Motor neuron (in vitro differentiated cells): ENCODE data around the gene BPIFB3. TPM values are rescaled to one million over a fixed set of nuclear protein-coding genes. Genes with fewer than 3 reads are reported as not detected.
"Not testable (repeated sequence)": the region's sequence is repeated elsewhere in the genome, so short reads cannot be mapped to it uniquely, and the experiment has no call there.

Experiments
- ATAC-seq, 8 experiments: fragments of 200-7000 bp; cut with Tn5 transposase; replicated peaks in 6 of 8; 2 replicates each; pipeline ENCODE4 v1.8.0; 2021; ENCODE audit warnings: mild to moderate bottlenecking in 8 of 8, moderate library complexity in 8 of 8
- H3K27ac ChIP-seq, 2 donors: fragments of 250-450 bp; sonication (Bioruptor Pico); 2 replicates each; pipeline ENCODE4 v1.9.0; 2021; ENCODE audit warnings: antibody characterized with exemption in 2 of 2, mild to moderate bottlenecking in 2 of 2, moderate library complexity in 1 of 2
- H3K4me1 ChIP-seq, 2 donors: fragments of 250-450 bp; sonication (Bioruptor Pico); replicated peaks in 1 of 2; 2 replicates each; pipeline ENCODE4 v1.6.1; 2021; ENCODE audit warnings: antibody characterized with exemption in 2 of 2, mild to moderate bottlenecking in 2 of 2, moderate library complexity in 1 of 2
- H3K4me3 ChIP-seq, 5 donors: fragments of 250-450 bp; sonication (Bioruptor Pico); 2 replicates each; pipeline ENCODE4 v1.9.0; 2021; ENCODE audit warnings: antibody characterized with exemption in 5 of 5, mild to moderate bottlenecking in 5 of 5, moderate library complexity in 4 of 5
- WGBS, 10 experiments: fragments of 450-650 bp; shearing (Covaris generic); methylation state at CpG; one replicate each; pipeline ENCODE4 v1.0.0; 2022; 5-methylcytosine and 5-hydroxymethylcytosine counted together
- in situ Hi-C, 9 experiments: fragments of 400-800 bp; cut with MboI; loops; one replicate each; pipeline ENCODE4 v1.15.0; 2021; ENCODE audit warnings: low sequenced_read_pairs in 9 of 9, low pct_unique_long_range_greater_than_20kb in 2 of 9; ENCODE audit not compliant: unreplicated experiment in 9 of 9
- total RNA-seq, 8 experiments: library from RNA; unstranded; fragments of 300-600 nt; gene quantifications; 2 replicates each; pipeline versions ENCODE4 v1.2.3 to v1.2.4, GENCODE V29; 2022

Gene BPIFB3
- total RNA-seq, 8 experiments from 2014 or later, result not detected

DNA sequence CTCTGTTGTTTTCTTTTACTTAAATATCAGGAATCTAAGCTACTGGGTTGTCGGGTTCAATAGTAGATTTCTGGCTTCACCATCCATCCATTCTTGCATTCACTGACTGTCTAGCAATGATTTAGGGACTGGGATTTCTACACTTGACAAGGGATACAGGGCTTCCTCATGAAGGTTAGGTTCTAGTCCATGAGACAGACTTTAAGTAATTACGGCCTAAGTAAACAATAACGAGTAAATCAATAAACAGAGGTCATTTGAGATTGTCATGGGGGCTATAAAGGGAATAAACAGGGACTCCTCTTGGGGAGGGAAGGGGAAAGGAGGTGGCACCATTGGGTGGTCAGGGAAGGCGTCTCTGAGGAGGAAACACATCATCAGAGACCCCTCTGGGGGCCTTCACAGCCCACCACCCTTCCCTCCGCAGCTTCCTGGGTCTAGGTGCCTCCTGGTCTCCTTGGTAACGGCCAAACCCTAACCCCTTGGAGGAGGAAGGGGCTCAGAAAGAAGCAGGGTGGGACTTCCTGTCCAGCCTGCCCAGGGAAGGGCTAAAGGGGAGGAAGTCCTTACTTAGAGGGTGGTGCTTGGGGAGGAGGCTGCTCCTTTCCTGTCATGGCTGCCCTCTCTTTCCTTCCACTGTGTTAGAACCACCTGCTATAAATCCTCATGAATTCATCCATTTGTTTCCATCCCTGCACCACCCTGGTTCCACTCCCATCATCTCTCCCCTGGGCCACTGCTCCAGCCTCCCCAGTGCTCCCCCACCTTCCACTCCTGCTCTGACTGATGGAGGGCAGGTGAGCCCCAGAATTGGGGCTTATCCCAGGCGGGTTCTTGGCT is 59.1 kb downstream of the BPIFB3 start:
- no peaks in the 10 kb centered on the region for H3K4me1 ChIP-seq
- in situ Hi-C loops, result no loop called here

DNA sequence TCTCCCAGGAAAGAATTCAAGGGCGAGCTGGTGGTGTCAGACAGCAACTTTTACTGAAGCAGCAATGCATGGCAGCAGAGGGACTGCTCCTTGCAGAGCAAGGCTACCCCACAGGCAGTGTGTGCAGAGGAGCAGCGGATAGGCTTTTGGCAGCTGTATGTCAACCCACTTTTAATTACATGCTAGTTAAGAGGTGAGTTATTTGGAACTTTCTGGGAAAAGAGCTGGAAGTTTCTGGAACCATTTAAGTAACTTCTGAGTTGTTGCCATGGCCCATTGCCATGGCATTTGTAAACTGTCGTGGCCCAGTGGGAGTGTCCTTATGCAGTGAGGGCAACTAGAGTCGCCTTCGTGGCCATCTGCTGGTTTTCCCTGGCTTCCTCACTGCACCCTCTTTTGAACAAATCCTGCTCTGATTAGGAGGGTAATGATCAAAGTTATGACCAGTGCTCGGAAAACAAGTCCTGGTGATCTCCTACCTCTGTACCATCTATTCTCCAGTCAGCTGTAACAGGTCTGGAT is 59.7 kb downstream of the BPIFB3 start:
- H3K4me3 ChIP-seq, result no peak overlapping the region
- no peak overlapping the region for H3K27ac ChIP-seq
- no peaks in the 10 kb centered on the region for H3K4me1 ChIP-seq
- in situ Hi-C loops, result no loop called here
- 0 to 100% (median 82%) methylated on average over 1 to 6 of the region's 6 CpGs; no CpG with 5 or more reads in 3 of the 10 experiments for WGBS, 10 experiments
- peak in 2 of 8 experiments; percentile 43 to 48 for ATAC-seq

More for the DNA sequence above, 59.1 kb downstream of the BPIFB3 start:
- Histone ChIP-seq H3K4me3 (no peak overlapping the region), H3K27ac (no peak overlapping the region)
- no peak for ATAC-seq
- 19 to 95% (median 66%) methylated on average over 1 to 4 of the region's 7 CpGs; no CpG with 5 or more reads in 1 of the 10 experiments for WGBS, 10 experiments

DNA sequence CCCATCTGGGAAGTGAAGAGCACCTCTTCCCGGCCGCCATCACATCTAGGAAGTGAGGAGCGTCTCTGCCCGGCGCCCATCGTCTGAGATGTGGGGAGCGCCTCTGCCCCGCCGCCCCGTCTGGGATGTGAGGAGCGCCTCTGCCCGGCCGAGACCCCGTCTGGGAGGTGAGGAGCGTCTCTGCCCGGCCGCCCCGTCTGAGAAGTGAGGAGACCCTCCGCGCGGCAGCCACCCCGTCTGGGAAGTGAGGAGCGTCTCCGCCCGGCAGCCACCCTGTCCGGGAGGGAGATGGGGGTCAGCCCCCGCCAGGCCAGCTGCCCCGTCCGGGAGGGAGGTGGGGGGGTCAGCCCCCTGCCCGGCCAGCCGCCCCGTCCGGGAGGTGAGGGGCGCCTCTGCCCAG is 61.8 kb downstream of the BPIFB3 start:
- H3K4me1 ChIP-seq, in situ Hi-C loops, ATAC-seq, H3K4me3 ChIP-seq, H3K27ac ChIP-seq: not testable (repeated sequence)
- no CpG with 5 or more reads among the region's 34 CpGs for WGBS, 10 experiments

DNA sequence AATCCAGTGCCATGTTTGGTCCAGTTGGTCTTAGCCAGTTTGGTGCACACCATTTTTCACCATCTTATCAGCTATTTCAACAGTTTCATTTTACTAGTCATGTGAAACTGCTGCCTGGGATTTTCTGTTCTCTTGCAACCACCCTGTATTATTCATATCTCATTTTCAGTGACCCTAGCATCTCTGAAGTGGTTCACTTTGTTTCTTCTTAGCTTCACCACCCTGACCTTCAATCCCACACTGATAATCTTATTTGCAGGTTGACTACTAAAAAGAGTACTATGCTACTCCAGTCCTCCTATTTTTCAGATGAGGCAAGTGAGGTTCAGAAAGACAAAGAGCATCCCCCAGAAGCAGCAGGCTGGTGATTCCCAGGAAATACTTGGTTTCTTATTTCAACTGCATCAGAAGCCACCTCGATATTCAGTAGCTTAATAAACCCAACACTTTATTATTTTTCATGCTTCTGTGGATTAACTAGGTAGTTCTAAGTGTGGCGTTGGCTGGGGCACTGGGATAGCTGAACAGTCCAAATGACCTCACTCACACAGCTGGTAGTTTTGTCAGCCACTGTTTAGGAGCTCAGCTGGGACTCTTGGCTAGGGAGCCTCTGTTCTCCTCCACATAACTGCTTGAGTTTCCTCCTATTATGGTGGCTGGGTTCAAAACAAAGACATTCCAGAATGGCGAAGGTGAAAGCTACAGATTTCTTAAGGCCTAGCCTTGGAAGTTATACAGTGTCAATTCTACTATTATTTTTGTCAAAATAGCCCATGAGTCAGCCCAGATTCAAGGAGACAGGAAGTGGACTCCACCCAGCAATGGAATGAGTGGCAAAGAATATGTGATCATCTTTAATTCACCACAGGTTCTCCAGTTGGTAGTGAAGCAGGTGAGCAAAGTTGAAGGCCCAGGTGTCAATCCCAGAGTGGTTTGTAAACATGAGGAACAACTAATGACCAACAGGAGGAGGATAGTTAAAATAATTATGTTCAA is 66.3 kb downstream of the BPIFB3 start:
- in situ Hi-C loops, result no loop called here
- no peak overlapping the region for H3K27ac ChIP-seq
- no peaks in the 10 kb centered on the region for H3K4me1 ChIP-seq
- H3K4me3 ChIP-seq, result no peak overlapping the region
- peak in 2 of 8 experiments; percentile 53 to 63 for ATAC-seq
- WGBS, 10 experiments, result 17 to 100% (median 44%) methylated on average over 1 to 3 of the region's 3 CpGs; no CpG with 5 or more reads in 4 of the 10 experiments

DNA sequence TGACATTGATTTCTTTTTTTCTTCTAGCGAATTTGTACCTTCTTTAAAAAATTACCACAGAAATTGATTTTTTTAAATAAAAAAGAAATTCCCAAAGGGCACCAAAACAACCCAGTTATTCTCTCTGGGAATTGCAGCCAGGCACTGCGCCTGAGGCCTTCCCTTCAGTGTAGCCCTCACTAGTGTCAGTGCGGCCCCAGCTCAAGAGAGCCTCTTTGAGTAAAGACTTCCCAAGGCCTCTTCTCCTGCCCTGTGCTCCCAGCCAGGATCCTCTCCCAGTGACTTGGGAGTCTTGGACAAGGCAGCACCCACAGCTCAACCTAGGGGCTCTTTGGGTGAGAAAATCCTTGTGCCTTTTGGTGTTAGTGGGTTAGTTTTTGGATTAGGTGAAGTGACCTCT is 67.2 kb downstream of the BPIFB3 start:
- in situ Hi-C loops, result no loop called here
- H3K4me3 ChIP-seq, result no peak overlapping the region
- no peaks in the 10 kb centered on the region for H3K4me1 ChIP-seq
- H3K27ac ChIP-seq, result no peak overlapping the region
- WGBS, 10 experiments, result 20 to 93% (median 79%) methylated on average over 1 to 3 of the region's 3 CpGs; no CpG with 5 or more reads in 2 of the 10 experiments
- ATAC-seq, result no peak

DNA sequence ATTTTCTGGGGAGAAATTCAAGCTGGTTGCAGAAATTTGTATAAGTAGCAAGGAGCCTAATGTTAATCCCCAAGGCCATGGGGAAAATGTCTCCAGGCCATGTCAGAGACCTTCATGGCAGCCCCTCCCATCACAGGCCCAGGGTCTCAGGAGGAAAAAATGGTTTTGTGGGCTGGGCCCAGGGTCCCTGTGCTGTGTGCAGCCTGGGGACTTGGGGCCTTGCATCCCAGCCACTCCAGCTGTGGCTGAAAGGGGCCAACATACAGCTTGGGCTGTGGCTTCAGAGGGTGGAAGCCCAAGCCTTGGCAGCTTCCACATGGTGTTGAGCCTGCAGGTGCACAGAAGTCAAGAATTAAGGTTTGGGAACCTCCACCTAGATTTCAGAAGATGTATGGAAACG is 68.6 kb downstream of the BPIFB3 start:
- 0 to 43% (median 20%) methylated on average over 1 of the region's 1 CpG; no CpG with 5 or more reads in 7 of the 10 experiments for WGBS, 10 experiments
- H3K27ac ChIP-seq, H3K4me3 ChIP-seq, ATAC-seq, in situ Hi-C loops, H3K4me1 ChIP-seq: not testable (repeated sequence)

Other genes starting within 250 kb of the BPIFB3 start
- 100 to 1,000 TPM in 5 of 8 experiments, 10 to 100 TPM in 3; 63.9 to 147 (median 105) TPM for gene MAPRE1, start 233.9 kb upstream of the BPIFB3 start, total RNA-seq
- under 1 TPM in 5 of 8 experiments, not detected in 3; 0.05 to 0.73 (median 0.17) TPM for gene EFCAB8, start 195.0 kb upstream of the BPIFB3 start, total RNA-seq
- not detected for gene SUN5, start 49.5 kb upstream of the BPIFB3 start, total RNA-seq
- gene BPIFB2, start 46.2 kb upstream of the BPIFB3 start, total RNA-seq, result not detected
- not detected for gene BPIFB6, start 22.3 kb upstream of the BPIFB3 start, total RNA-seq
- gene BPIFB4, start 25.7 kb downstream of the BPIFB3 start, total RNA-seq, result under 1 TPM in 1 of 8 experiments, not detected in 7; 0.33 TPM
- not detected for gene BPIFA2, start 114.3 kb downstream of the BPIFB3 start, total RNA-seq
- under 1 TPM in 5 of 8 experiments, not detected in 3; 0.09 to 0.66 (median 0.21) TPM for gene BPIFA3, start 163.4 kb downstream of the BPIFB3 start, total RNA-seq
- gene BPIFA1, start 182.1 kb downstream of the BPIFB3 start, total RNA-seq, result not detected
- under 1 TPM in 3 of 8 experiments, not detected in 5; 0.08 to 0.38 (median 0.18) TPM for gene BPIFB1, start 229.3 kb downstream of the BPIFB3 start, total RNA-seq